ENCODE results near the gene TUFT1. TPM values are rescaled to one million over a fixed set of nuclear protein-coding genes. Genes with fewer than 3 reads are reported as not detected.

Gene TUFT1
- total RNA-seq, 1 donor: 16.3 TPM

GRCh38 chr1:151524736-151525135, 15.4 kb upstream of the TUFT1 start:
- no peak overlapping the region for H3K4me2 ChIP-seq (ENCODE audit: insufficient read depth, low read length)
- H3K36me3 ChIP-seq (ENCODE audit: insufficient read depth, low read length): no peaks in the 10 kb centered on the region
- H3K9me3 ChIP-seq (ENCODE audit: low read depth, low read length): no peaks in the 10 kb centered on the region
- H3K4me1 ChIP-seq (ENCODE audit: insufficient read depth, low read length): peaks cover 2% of the 10 kb centered on the region
- no peaks in the 10 kb centered on the region for H4K20me1 ChIP-seq (ENCODE audit: insufficient read depth, low read length)
- TF ChIP-seq CTCF (IDR thresholded peaks at IDR 0.05; ENCODE audit: extremely low read depth, low read depth, low read length): no peak
- H3K79me2 ChIP-seq (ENCODE audit: insufficient read depth, low read length): no peaks in the 10 kb centered on the region
- no peak overlapping the region for H3K27ac ChIP-seq (ENCODE audit: low read depth, low read length)
- DNase-seq (ENCODE audit: insufficient read length, low spot score, missing footprints): no peak
- peaks cover 27% of the 10 kb centered on the region for H3K27me3 ChIP-seq (ENCODE audit: insufficient read depth, low read length)
- H2AFZ ChIP-seq (ENCODE audit: low read length): no peak overlapping the region
- H3K4me3 ChIP-seq (ENCODE audit: insufficient read depth, low read length): no peak overlapping the region

- Histone ChIP-seq H3K4me1 (ENCODE audit: insufficient read depth, low read length) (no peaks in the 10 kb centered on the region), H3K27ac (ENCODE audit: low read depth, low read length) (no peak overlapping the region), H3K79me2 (ENCODE audit: insufficient read depth, low read length) (no peaks in the 10 kb centered on the region), H3K27me3 (ENCODE audit: insufficient read depth, low read length) (peaks cover 21% of the 10 kb centered on the region), H3K4me2 (ENCODE audit: insufficient read depth, low read length) (no peak overlapping the region), H3K36me3 (ENCODE audit: insufficient read depth, low read length) (no peaks in the 10 kb centered on the region), H2AFZ (ENCODE audit: low read length) (no peak overlapping the region), H3K4me3 (ENCODE audit: insufficient read depth, low read length) (no peak overlapping the region), H3K9me3 (ENCODE audit: low read depth, low read length) (no peaks in the 10 kb centered on the region), H4K20me1 (ENCODE audit: insufficient read depth, low read length) (no peaks in the 10 kb centered on the region)
- no peak for TF ChIP-seq CTCF (IDR thresholded peaks at IDR 0.05; ENCODE audit: extremely low read depth, low read depth, low read length)
- DNase-seq (ENCODE audit: insufficient read length, low spot score, missing footprints): no peak
These were observed 13.2 kb upstream of the TUFT1 start for GRCh38 chr1:151526735-151527525.

GRCh38 chr1:151529211-151529702, 10.9 kb upstream of the TUFT1 start:
- H2AFZ ChIP-seq (ENCODE audit: low read length): no peak overlapping the region
- H3K4me3 ChIP-seq (ENCODE audit: insufficient read depth, low read length): no peak overlapping the region
- DNase-seq (ENCODE audit: insufficient read length, low spot score, missing footprints): no peak
- H3K27me3 ChIP-seq (ENCODE audit: insufficient read depth, low read length): peaks cover 4% of the 10 kb centered on the region
- no peak overlapping the region for H3K27ac ChIP-seq (ENCODE audit: low read depth, low read length)
- no peak for TF ChIP-seq CTCF (IDR thresholded peaks at IDR 0.05; ENCODE audit: extremely low read depth, low read depth, low read length)
- H3K4me2 ChIP-seq (ENCODE audit: insufficient read depth, low read length): no peak overlapping the region
- H3K4me1 ChIP-seq (ENCODE audit: insufficient read depth, low read length): no peaks in the 10 kb centered on the region
- H3K79me2 ChIP-seq (ENCODE audit: insufficient read depth, low read length): no peaks in the 10 kb centered on the region
- H4K20me1 ChIP-seq (ENCODE audit: insufficient read depth, low read length): no peaks in the 10 kb centered on the region
- H3K9me3 ChIP-seq (ENCODE audit: low read depth, low read length): no peaks in the 10 kb centered on the region
- H3K36me3 ChIP-seq (ENCODE audit: insufficient read depth, low read length): no peaks in the 10 kb centered on the region

GRCh38 chr1:151529781-151530180, 10.3 kb upstream of the TUFT1 start:
- Histone ChIP-seq H3K27ac (ENCODE audit: low read depth, low read length) (no peak overlapping the region), H3K4me2 (ENCODE audit: insufficient read depth, low read length) (no peak overlapping the region), H3K27me3 (ENCODE audit: insufficient read depth, low read length) (no peaks in the 10 kb centered on the region), H4K20me1 (ENCODE audit: insufficient read depth, low read length) (no peaks in the 10 kb centered on the region), H3K9me3 (ENCODE audit: low read depth, low read length) (no peaks in the 10 kb centered on the region), H2AFZ (ENCODE audit: low read length) (no peak overlapping the region), H3K4me1 (ENCODE audit: insufficient read depth, low read length) (peaks cover under 1% of the 10 kb centered on the region), H3K4me3 (ENCODE audit: insufficient read depth, low read length) (no peak overlapping the region), H3K79me2 (ENCODE audit: insufficient read depth, low read length) (no peaks in the 10 kb centered on the region), H3K36me3 (ENCODE audit: insufficient read depth, low read length) (no peaks in the 10 kb centered on the region)
- no peak for TF ChIP-seq CTCF (IDR thresholded peaks at IDR 0.05; ENCODE audit: extremely low read depth, low read depth, low read length)
- DNase-seq (ENCODE audit: insufficient read length, low spot score, missing footprints): no peak
